Upper lobe of left lung (tissue), 6 donors: ENCODE results near the gene CYGB. TPM values are rescaled to one million over a fixed set of nuclear protein-coding genes. Genes with fewer than 3 reads are reported as not detected.

Source experiments
- ATAC-seq, 2 donors: fragments of 200-7000 bp; cut with Tn5 transposase; one replicate each; pipeline ENCODE4 v1.9.1; 2022; ENCODE audit warnings: mild to moderate bottlenecking in 2 of 2, moderate library complexity in 2 of 2; ENCODE audit not compliant: low FRiP score in 2 of 2
- DNase-seq, 2 donors: peaks; one replicate each; pipeline ENCODE4 v3.0.0-alpha.2; 2019 to 2020
- H3K27ac ChIP-seq, 4 donors: fragments of 200-600 bp; sonication (generic); one replicate each; pipeline ENCODE4 v1.5.1; 2016 to 2019
- H3K27me3 ChIP-seq, 4 donors: fragments of 200-600 bp; sonication (generic); one replicate each; pipeline ENCODE4 v1.5.1; 2017 to 2019
- H3K36me3 ChIP-seq, 4 donors: fragments of 200-600 bp; sonication (generic); one replicate each; pipeline ENCODE4 v1.5.1; 2016 to 2019
- H3K4me1 ChIP-seq, 4 donors: fragments of 200-600 bp; sonication (generic); one replicate each; pipeline ENCODE4 v1.5.1; 2018 to 2019
- H3K4me3 ChIP-seq, 4 donors: fragments of 200-600 bp; sonication (generic); one replicate each; pipeline ENCODE4 v1.5.1; 2017 to 2019; ENCODE audit warnings: mild to moderate bottlenecking in 2 of 4, moderate library complexity in 1 of 4
- H3K9me3 ChIP-seq, 4 donors: fragments of 200-600 bp; sonication (generic); one replicate each; pipeline ENCODE4 v1.5.1; 2018 to 2019
- CTCF ChIP-seq, 6 experiments: fragments of 450-650 bp in 4 of 6; fragments of 200-600 bp in 2 of 6; sonication (generic) in 2 of 6; IDR thresholded peaks; one replicate each; pipeline ENCODE4 v1.5.1; 2016 to 2019; ENCODE audit warnings: antibody characterized with exemption in 6 of 6
- EP300 ChIP-seq, 4 donors: sonication (generic); formaldehyde crosslinking; IDR thresholded peaks; one replicate each; pipeline ENCODE4 v1.5.1; 2017; ENCODE audit warnings: antibody characterized with exemption in 4 of 4, control low read depth in 2 of 4
- POLR2A ChIP-seq, 4 donors: fragments of 450-650 bp; IDR thresholded peaks; one replicate each; pipeline ENCODE4 v1.5.1; 2016 to 2017; ENCODE audit warnings: antibody characterized with exemption in 4 of 4, mild to moderate bottlenecking in 2 of 4
- POLR2AphosphoS5 ChIP-seq, 2 donors: sonication (generic); formaldehyde crosslinking; IDR thresholded peaks; one replicate each; pipeline ENCODE4 v1.5.1; 2017; ENCODE audit warnings: antibody characterized with exemption in 2 of 2
- WGBS, 2 donors: methylation state at CpG; one replicate each; pipeline ENCODE4 v1.1.5; 2017 to 2018; 5-methylcytosine and 5-hydroxymethylcytosine counted together
- total RNA-seq, 6 donors: library from RNA; depleted of rRNA in 4 of 6; stranded (reverse); fragments of >200 nt in 4 of 6; gene quantifications; one replicate each; pipeline versions ENCODE4 v1.1.0 to v1.2.1, GENCODE V29; 2016 to 2021
- donor health status: DM: no; HTN: no; CAD: no; lungs with moderate emphysema.
- donor health status: DM: no; HTN: yes; CAD: no; lungs with severe emphysema.

Gene CYGB
- total RNA-seq, 6 donors from 2014 or later = 6.4 to 33.9 (median 16.6) TPM

- ATAC-seq (no peak), DNase-seq (peak in 1 of 2 donors; percentile 79)
- H3K9me3 ChIP-seq = no peaks in the 10 kb centered on the region
- H3K4me1 ChIP-seq = peaks cover 1 to 21% (median 9%) of the 10 kb centered on the region in 4 donors
- no peak overlapping the region for H3K4me3 ChIP-seq
- no peaks in the 10 kb centered on the region for H3K27me3 ChIP-seq
- H3K27ac ChIP-seq = peak overlapping the region in 3 of 4 donors; percentile 1 to 61 (median 51)
- 72 to 78% methylated on average over 16 to 21 of the region's 21 CpGs for WGBS, 2 donors
- TF ChIP-seq EP300 (IDR thresholded peaks at IDR 0.05) = no peak
- TF ChIP-seq CTCF (IDR thresholded peaks at IDR 0.05) = no peak
- peaks cover 0 to 36% (median 29%) of the 10 kb centered on the region in 4 donors for H3K36me3 ChIP-seq
Measured at GRCh38 chr17:76481071-76481655, 56.3 kb downstream of the CYGB start.

DNA sequence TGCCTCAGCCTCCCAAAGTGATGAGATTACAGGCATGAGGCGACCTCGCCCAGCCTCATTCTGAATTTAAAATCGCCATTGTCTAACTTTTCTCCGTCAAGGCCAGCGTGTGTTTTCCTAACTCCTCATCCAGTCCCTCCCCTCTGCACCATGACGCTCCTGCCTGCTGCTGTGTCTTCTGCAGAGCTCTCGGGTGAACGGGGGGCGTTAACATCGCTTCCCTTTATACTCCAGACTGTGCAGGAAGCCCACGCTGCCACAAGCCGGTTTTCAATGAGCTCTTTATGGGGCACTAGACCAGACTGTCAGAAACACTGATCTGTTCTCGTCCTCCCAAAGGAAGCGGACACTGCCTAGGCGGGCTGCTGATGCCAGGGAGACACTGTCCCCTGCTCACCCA is 56.9 kb downstream of the CYGB start:
- DNase-seq = no peak
- Histone ChIP-seq H3K36me3 (peaks cover 0 to 37% (median 29%) of the 10 kb centered on the region in 4 donors), H3K9me3 (no peaks in the 10 kb centered on the region), H3K27me3 (no peaks in the 10 kb centered on the region), H3K4me1 (peaks cover 0 to 16% (median 7%) of the 10 kb centered on the region in 4 donors), H3K27ac (peak overlapping the region in 3 of 4 donors; percentile 1 to 61 (median 51)), H3K4me3 (no peak overlapping the region)
- ATAC-seq = no peak
- 57 to 73% methylated on average over 15 of the region's 15 CpGs for WGBS, 2 donors
- TF ChIP-seq CTCF (IDR thresholded peaks at IDR 0.05) = no peak
- TF ChIP-seq POLR2A (IDR thresholded peaks at IDR 0.05) = peak in 1 of 4 donors; percentile 10

DNA sequence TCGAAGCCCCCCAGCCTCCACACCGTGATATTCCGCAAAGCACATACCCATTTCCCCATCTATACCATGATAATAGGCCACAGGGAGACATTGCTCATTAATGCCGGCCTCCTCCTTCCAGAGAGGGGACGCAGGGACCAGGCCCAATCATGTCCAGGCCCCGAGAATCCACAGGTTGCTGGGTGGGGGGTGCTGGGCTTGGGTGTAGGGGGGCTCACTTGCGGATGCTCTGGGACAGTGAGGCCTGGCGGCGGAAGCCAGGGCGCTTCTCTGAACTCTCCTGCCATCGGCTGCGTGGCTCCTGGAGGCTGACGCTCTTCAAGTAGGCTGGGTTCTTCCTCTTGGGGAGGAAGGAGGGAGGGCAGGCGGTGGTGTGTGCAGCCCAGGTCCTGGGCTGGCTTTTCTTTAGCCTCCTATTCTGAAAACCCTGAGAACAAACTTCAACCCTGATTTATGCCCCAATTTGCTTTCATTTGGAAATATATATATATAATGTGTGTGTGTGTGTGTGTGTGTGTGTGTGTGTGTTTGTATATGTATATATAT is 57.9 kb downstream of the CYGB start:
- no peak overlapping the region for H3K27ac ChIP-seq
- H3K4me3 ChIP-seq = no peak overlapping the region
- no peak for TF ChIP-seq EP300 (IDR thresholded peaks at IDR 0.05)
- H3K4me1 ChIP-seq = peaks cover 0 to 6% (median 1%) of the 10 kb centered on the region in 4 donors
- ATAC-seq (no peak), DNase-seq (no peak)
- H3K9me3 ChIP-seq = no peaks in the 10 kb centered on the region
- WGBS, 2 donors = 91% methylated on average over 12 to 13 of the region's 14 CpGs
- peaks cover 0 to 45% (median 35%) of the 10 kb centered on the region in 4 donors for H3K36me3 ChIP-seq
- no peaks in the 10 kb centered on the region for H3K27me3 ChIP-seq

DNA sequence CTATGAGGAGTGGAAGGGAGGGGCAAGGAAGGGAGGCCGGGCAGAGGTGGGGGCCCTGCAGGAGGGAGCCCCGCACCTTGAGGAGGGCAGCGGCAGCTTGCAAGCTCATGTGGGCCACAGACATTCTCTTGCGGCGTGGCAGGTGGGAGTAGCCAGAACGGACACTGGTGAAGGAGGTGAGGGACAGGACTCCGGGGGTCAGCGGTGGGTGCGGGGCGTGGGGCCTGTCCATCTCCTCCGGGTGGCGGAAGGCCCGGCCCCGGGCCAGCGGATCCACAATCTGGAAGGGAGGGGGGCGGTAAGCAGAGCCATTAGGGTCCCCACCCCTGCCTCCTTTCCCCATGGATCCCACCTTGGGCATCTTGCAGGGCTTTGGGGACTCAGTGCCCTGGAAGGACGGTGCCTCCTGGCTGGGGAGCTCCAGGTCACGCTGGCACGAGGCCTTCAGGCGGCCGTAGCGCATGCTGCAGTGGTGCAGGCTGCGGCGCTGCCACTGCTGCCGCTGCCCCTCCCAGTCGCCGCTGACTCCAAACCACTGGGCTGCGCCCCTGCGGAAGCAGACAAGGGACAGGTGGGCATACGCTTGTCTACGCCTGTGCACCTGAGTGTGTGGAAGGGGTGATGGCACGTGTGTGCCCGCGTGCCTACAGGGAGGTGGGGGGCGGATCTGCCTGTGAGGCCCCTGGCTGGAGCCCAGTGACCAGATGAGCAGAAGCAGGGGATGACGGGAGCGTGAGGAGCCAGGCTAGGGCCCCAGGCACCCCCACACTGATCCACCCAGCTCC is 58.6 kb downstream of the CYGB start:
- DNase-seq (peak in 1 of 2 donors; percentile 76), ATAC-seq (no peak)
- TF ChIP-seq POLR2A (IDR thresholded peaks at IDR 0.05) (no peak), CTCF (IDR thresholded peaks at IDR 0.05) (no peak), POLR2AphosphoS5 (IDR thresholded peaks at IDR 0.05) (no peak), EP300 (IDR thresholded peaks at IDR 0.05) (no peak)
- no peaks in the 10 kb centered on the region for H3K9me3 ChIP-seq
- H3K4me3 ChIP-seq = no peak overlapping the region
- H3K36me3 ChIP-seq = peaks cover 0 to 51% (median 39%) of the 10 kb centered on the region in 4 donors
- no peaks in the 10 kb centered on the region for H3K4me1 ChIP-seq
- H3K27me3 ChIP-seq = no peaks in the 10 kb centered on the region
- no peak overlapping the region for H3K27ac ChIP-seq
- WGBS, 2 donors = 89 to 91% methylated on average over 15 to 37 of the region's 37 CpGs

DNA sequence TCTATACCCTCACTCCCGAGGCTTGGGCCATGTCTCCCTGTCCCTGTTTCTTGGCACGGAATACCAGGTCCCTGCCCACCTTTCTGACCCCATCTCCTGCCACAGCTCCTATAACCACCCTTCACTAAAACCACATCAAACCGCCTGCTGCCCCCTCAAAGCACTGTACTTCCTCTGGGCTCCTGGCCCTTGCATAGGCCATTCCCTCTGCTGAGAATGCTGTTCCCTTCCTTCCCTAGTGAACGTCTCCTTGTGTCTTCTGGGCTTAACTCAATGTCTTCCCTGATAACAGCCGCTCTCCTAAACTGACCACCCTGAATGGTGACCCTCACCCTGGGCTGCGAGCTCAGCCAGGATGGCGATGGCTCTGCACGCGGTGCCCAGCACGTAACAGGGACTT is 59.4 kb downstream of the CYGB start:
- no peak for ATAC-seq
- no peak for DNase-seq

More for the DNA sequence above, 59.4 kb downstream of the CYGB start:
- Histone ChIP-seq H3K4me3 (no peak overlapping the region), H3K27me3 (no peaks in the 10 kb centered on the region), H3K36me3 (peaks cover 2 to 60% (median 45%) of the 10 kb centered on the region in 4 donors), H3K27ac (no peak overlapping the region), H3K4me1 (no peaks in the 10 kb centered on the region), H3K9me3 (no peaks in the 10 kb centered on the region)
- TF ChIP-seq EP300 (IDR thresholded peaks at IDR 0.05) (no peak), POLR2AphosphoS5 (IDR thresholded peaks at IDR 0.05) (no peak), POLR2A (IDR thresholded peaks at IDR 0.05) (no peak), CTCF (IDR thresholded peaks at IDR 0.05) (no peak)
- WGBS, 2 donors = 93% methylated on average over 10 of the region's 10 CpGs
